ENCODE results near the gene UBAP2. TPM values are rescaled to one million over a fixed set of nuclear protein-coding genes. Genes with fewer than 3 reads are reported as not detected.

The UBAP2 gene
- 22.3 TPM for polyA plus RNA-seq (2012; ENCODE audit: low read depth, missing spikeins)

- no peak for TF ChIP-seq PAX5 (IDR thresholded peaks at IDR 0.05; ENCODE audit: insufficient read depth, low read length, severe bottlenecking)
- TF ChIP-seq POLR2A (IDR thresholded peaks at IDR 0.05; ENCODE audit: low read depth, low read length), result peak; percentile 91
- peak; percentile 93 for TF ChIP-seq POLR2AphosphoS5 (IDR thresholded peaks at IDR 0.05; ENCODE audit: low read depth, low read length)
- TF ChIP-seq POU2F2 (IDR thresholded peaks at IDR 0.05; ENCODE audit: low read depth, low read length), result 0 out of 2 replicates have a peak, but pooled peaks have one; percentile 19
- peak; percentile 92 for TF ChIP-seq TAF1 (IDR thresholded peaks at IDR 0.05; ENCODE audit: low read depth, low read length)
- TF ChIP-seq SPI1 (IDR thresholded peaks at IDR 0.05; ENCODE audit: low read depth, low read length), result peak; percentile 33; the same call in 1 of the 2 replicates
- peak; percentile 95 for FAIRE-seq
Observed at GRCh38 chr9:34048727-34049629, at the start of gene UBAP2. TSS of gene UBAP2 (minus strand) at chr9:34048887. CDS start at chr9:34017148, 31,739 bp downstream.

DNA sequence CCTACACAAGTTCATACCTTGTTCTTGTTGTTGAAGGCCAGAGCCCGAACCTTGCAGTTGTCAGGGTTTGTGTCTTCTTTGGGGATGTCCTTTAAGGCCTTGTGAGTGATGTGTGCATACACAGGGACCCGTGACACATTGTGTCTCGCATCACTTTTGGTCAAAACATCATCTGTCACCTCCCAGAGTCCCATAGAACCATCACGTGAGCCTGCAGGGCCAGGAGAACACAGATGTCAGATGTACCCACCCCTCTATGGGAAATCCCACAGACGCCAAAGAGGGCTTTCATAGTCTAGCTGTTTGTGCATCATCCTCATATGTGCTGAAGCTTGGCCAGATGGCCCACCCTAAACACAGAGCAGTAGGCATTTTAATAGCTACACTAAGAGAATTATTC, 49.6 kb upstream of the UBAP2 start:
- no peak for TF ChIP-seq POLR2AphosphoS5 (IDR thresholded peaks at IDR 0.05; ENCODE audit: low read depth, low read length)
- TF ChIP-seq TAF1 (IDR thresholded peaks at IDR 0.05; ENCODE audit: low read depth, low read length), result no peak
- no peak for TF ChIP-seq POU2F2 (IDR thresholded peaks at IDR 0.05; ENCODE audit: low read depth, low read length)
- TF ChIP-seq PAX5 (IDR thresholded peaks at IDR 0.05; ENCODE audit: insufficient read depth, low read length, severe bottlenecking), result no peak
- TF ChIP-seq SPI1 (IDR thresholded peaks at IDR 0.05; ENCODE audit: low read depth, low read length), result no peak
- TF ChIP-seq POLR2A (IDR thresholded peaks at IDR 0.05; ENCODE audit: low read depth, low read length), result no peak
- DNase-seq (ENCODE audit: insufficient read length, low spot score) (no peak), FAIRE-seq (peak; percentile 93)

More at GRCh38 chr9:34048727-34049629, at the start of gene UBAP2:
- DNase-seq (ENCODE audit: insufficient read length, low spot score), result peak; percentile 81

DNA sequence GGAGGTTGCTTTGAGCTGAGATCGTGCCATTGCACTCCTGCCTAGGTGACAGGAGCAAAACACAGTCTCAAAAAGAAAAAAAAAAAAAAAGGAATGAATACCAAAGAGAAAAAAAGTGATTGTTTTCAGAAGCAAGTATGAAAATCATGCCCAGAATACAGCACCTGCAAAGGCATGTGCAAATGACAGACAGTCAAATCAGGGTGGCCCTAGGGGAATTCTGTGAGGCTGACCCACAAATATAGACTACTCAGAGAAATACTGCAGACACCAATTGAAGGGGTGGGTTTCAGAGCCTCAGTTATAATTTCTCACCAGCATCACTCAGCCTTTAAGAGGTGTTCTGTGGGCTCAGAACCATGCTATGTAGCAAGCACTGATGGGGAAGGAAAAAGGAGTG, 49.2 kb upstream of the UBAP2 start:
- no peak for DNase-seq (ENCODE audit: insufficient read length, low spot score)
- TF ChIP-seq TAF1 (IDR thresholded peaks at IDR 0.05; ENCODE audit: low read depth, low read length) (no peak), POLR2AphosphoS5 (IDR thresholded peaks at IDR 0.05; ENCODE audit: low read depth, low read length) (no peak), POLR2A (IDR thresholded peaks at IDR 0.05; ENCODE audit: low read depth, low read length) (no peak), POU2F2 (IDR thresholded peaks at IDR 0.05; ENCODE audit: low read depth, low read length) (no peak), PAX5 (IDR thresholded peaks at IDR 0.05; ENCODE audit: insufficient read depth, low read length, severe bottlenecking) (no peak), SPI1 (IDR thresholded peaks at IDR 0.05; ENCODE audit: low read depth, low read length) (no peak)
- FAIRE-seq, result no peak

DNA sequence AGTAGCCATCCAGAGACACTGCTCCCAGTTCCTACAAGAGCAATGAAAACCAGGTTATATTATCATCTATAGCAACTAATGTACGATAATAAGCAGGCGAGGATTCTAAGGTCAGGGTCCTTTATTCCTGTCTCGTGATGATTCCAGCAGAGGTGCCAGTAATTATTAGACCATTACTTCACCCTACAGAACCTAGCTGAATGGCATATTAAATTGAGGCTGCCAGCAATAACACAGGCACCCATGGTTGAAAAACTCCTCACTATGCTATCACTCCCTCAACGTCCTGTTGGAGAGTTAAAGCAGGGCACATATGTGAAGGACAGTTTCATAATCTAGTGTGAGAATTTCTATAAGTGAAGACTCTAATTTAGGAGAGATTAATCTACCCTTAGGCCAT, 48.1 kb upstream of the UBAP2 start:
- TF ChIP-seq SPI1 (IDR thresholded peaks at IDR 0.05; ENCODE audit: low read depth, low read length), result no peak
- TF ChIP-seq TAF1 (IDR thresholded peaks at IDR 0.05; ENCODE audit: low read depth, low read length), result no peak
- no peak for TF ChIP-seq POLR2A (IDR thresholded peaks at IDR 0.05; ENCODE audit: low read depth, low read length)
- TF ChIP-seq POU2F2 (IDR thresholded peaks at IDR 0.05; ENCODE audit: low read depth, low read length), result no peak
- TF ChIP-seq PAX5 (IDR thresholded peaks at IDR 0.05; ENCODE audit: insufficient read depth, low read length, severe bottlenecking), result no peak
- TF ChIP-seq POLR2AphosphoS5 (IDR thresholded peaks at IDR 0.05; ENCODE audit: low read depth, low read length), result no peak
- DNase-seq (ENCODE audit: insufficient read length, low spot score), result no peak
- FAIRE-seq, result no peak

DNA sequence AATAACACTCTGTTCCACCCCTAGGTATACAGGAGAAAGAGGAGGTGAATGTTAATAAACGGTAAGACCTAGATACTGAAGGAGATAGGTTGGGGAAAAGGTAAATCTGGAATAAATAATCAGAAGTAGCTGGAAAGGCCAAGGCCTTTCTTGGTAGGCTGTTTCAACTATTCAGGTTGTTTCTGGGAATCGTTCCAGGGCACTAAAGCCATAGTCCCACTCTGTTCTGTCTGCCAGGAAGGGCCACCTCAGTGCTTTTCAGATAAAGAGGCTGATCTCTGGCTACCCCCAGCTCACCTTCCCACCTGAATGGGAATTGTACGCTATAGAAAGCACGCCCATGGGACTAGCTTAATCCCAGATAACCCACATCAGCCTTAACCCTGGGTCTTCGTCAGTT, 44.9 kb upstream of the UBAP2 start:
- DNase-seq (ENCODE audit: insufficient read length, low spot score), result no peak
- no peak for TF ChIP-seq POU2F2 (IDR thresholded peaks at IDR 0.05; ENCODE audit: low read depth, low read length)
- TF ChIP-seq SPI1 (IDR thresholded peaks at IDR 0.05; ENCODE audit: low read depth, low read length), result no peak
- no peak for TF ChIP-seq PAX5 (IDR thresholded peaks at IDR 0.05; ENCODE audit: insufficient read depth, low read length, severe bottlenecking)
- TF ChIP-seq POLR2A (IDR thresholded peaks at IDR 0.05; ENCODE audit: low read depth, low read length), result no peak
- no peak for TF ChIP-seq TAF1 (IDR thresholded peaks at IDR 0.05; ENCODE audit: low read depth, low read length)
- TF ChIP-seq POLR2AphosphoS5 (IDR thresholded peaks at IDR 0.05; ENCODE audit: low read depth, low read length), result no peak
- FAIRE-seq, result no peak

DNA sequence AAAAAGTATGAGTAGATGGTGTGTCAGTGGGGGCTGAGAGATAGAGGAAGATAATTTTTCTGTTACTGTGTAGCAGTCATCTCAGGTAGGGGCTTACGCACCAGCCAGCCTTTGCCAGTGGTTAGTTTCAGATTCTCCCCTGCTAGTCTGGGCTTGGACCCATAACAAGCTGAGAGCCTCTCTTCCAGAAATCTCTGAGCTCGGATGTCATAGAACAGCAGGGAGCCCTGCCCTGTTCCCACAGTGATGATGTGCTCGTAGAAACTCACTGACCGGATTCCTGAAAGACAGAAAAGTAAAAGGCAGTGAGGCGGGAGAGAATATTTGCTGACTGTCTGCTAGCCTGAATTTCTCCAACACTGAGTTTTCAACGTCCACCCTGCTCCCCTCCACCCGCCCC, 40.6 kb upstream of the UBAP2 start:
- FAIRE-seq, result no peak
- DNase-seq (ENCODE audit: insufficient read length, low spot score), result no peak
- TF ChIP-seq PAX5 (IDR thresholded peaks at IDR 0.05; ENCODE audit: insufficient read depth, low read length, severe bottlenecking), result no peak
- TF ChIP-seq POLR2A (IDR thresholded peaks at IDR 0.05; ENCODE audit: low read depth, low read length), result no peak
- no peak for TF ChIP-seq POLR2AphosphoS5 (IDR thresholded peaks at IDR 0.05; ENCODE audit: low read depth, low read length)
- no peak for TF ChIP-seq POU2F2 (IDR thresholded peaks at IDR 0.05; ENCODE audit: low read depth, low read length)
- TF ChIP-seq SPI1 (IDR thresholded peaks at IDR 0.05; ENCODE audit: low read depth, low read length), result no peak
- TF ChIP-seq TAF1 (IDR thresholded peaks at IDR 0.05; ENCODE audit: low read depth, low read length), result no peak

- FAIRE-seq, result no peak
- DNase-seq (ENCODE audit: insufficient read length, low spot score), result no peak
- TF ChIP-seq POLR2A (IDR thresholded peaks at IDR 0.05; ENCODE audit: low read depth, low read length), result no peak
- TF ChIP-seq SPI1 (IDR thresholded peaks at IDR 0.05; ENCODE audit: low read depth, low read length), result peak; percentile 62; the same call in 1 of the 2 replicates
Observed at GRCh38 chr9:34087370-34087769, 38.7 kb upstream of the UBAP2 start.

DNA sequence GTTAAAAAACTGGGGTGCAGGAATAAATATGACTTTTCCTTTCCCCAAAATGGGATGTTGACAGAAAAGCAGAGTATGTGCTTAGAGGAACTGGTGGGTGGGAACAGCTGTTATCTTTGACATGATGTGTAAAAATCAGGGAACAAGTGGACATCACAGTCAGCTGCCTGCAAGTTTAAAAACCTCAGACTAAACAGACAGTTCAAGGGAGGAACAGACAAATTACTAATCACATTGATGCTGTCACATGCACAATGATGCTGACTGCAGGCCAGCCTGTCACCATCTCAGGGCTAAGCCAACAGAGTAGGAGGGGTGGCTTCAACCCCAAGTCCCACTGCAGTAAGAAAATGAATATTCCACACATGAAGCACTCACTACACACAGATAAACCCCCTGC, 38.2 kb upstream of the UBAP2 start:
- FAIRE-seq (peak; percentile 64), DNase-seq (ENCODE audit: insufficient read length, low spot score) (no peak)
- TF ChIP-seq POLR2A (IDR thresholded peaks at IDR 0.05; ENCODE audit: low read depth, low read length), result no peak
- no peak for TF ChIP-seq PAX5 (IDR thresholded peaks at IDR 0.05; ENCODE audit: insufficient read depth, low read length, severe bottlenecking)
- no peak for TF ChIP-seq POLR2AphosphoS5 (IDR thresholded peaks at IDR 0.05; ENCODE audit: low read depth, low read length)
- no peak for TF ChIP-seq TAF1 (IDR thresholded peaks at IDR 0.05; ENCODE audit: low read depth, low read length)
- no peak for TF ChIP-seq POU2F2 (IDR thresholded peaks at IDR 0.05; ENCODE audit: low read depth, low read length)

GRCh38 chr9:34085581-34086500, 37.2 kb upstream of the UBAP2 start:
- TF ChIP-seq PAX5 (IDR thresholded peaks at IDR 0.05; ENCODE audit: insufficient read depth, low read length, severe bottlenecking) (no peak), TAF1 (IDR thresholded peaks at IDR 0.05; ENCODE audit: low read depth, low read length) (no peak), SPI1 (IDR thresholded peaks at IDR 0.05; ENCODE audit: low read depth, low read length) (no peak), POU2F2 (IDR thresholded peaks at IDR 0.05; ENCODE audit: low read depth, low read length) (no peak), POLR2AphosphoS5 (IDR thresholded peaks at IDR 0.05; ENCODE audit: low read depth, low read length) (no peak), POLR2A (IDR thresholded peaks at IDR 0.05; ENCODE audit: low read depth, low read length) (no peak)
- DNase-seq (ENCODE audit: insufficient read length, low spot score), result no peak
- no peak for FAIRE-seq
